Karpas-422 (cell line): ENCODE measurements around the gene PCSK1N. TPM values are rescaled to one million over a fixed set of nuclear protein-coding genes. Genes with fewer than 3 reads are reported as not detected.
"Not testable (repeated sequence)": the region's sequence is repeated elsewhere in the genome, so short reads cannot be mapped to it uniquely, and the experiment has no call there.

Experiments used
- DNase-seq: peaks from one replicate; pipeline ENCODE4 v3.0.0-alpha.2; 2015
- H2AFZ ChIP-seq: fragments of 200-600 bp; sonication (generic); 2 replicates; pipeline ENCODE4 v1.6.1; 2014; ENCODE audit warnings: antibody characterized with exemption, low read length, mixed read lengths
- H3K27ac ChIP-seq: fragments of 200-600 bp; sonication (generic); 2 replicates; pipeline ENCODE4 v1.5.1; 2014; ENCODE audit warnings: mild to moderate bottlenecking, low read length, moderate library complexity
- H3K27me3 ChIP-seq: fragments of 200-600 bp; sonication (generic); 2 replicates; pipeline ENCODE4 v1.6.1; 2014; ENCODE audit warnings: low read length, mixed read lengths
- H3K36me3 ChIP-seq: fragments of 200-600 bp; sonication (generic); 2 replicates; pipeline ENCODE4 v1.6.1; 2014; ENCODE audit warnings: low read length, mixed read lengths; ENCODE audit not compliant: insufficient read depth
- H3K4me1 ChIP-seq: fragments of 200-600 bp; sonication (generic); 2 replicates; pipeline ENCODE4 v1.6.1; 2014; ENCODE audit warnings: mild to moderate bottlenecking, low read length, mixed read lengths
- H3K4me2 ChIP-seq: fragments of 200-600 bp; sonication (generic); 2 replicates; pipeline ENCODE4 v1.6.1; 2014; ENCODE audit warnings: low read length, low read depth, mild to moderate bottlenecking; ENCODE audit not compliant: poor library complexity, severe bottlenecking
- H3K4me3 ChIP-seq: fragments of 200-600 bp; sonication (generic); 2 replicates; pipeline ENCODE4 v1.5.1; 2014; ENCODE audit warnings: mild to moderate bottlenecking, antibody characterized with exemption, low read length, mixed read lengths
- H3K79me2 ChIP-seq: fragments of 200-600 bp; sonication (generic); 2 replicates; pipeline ENCODE4 v1.6.1; 2014; ENCODE audit warnings: mild to moderate bottlenecking, low read length, mixed read lengths
- H3K9ac ChIP-seq: fragments of 200-600 bp; sonication (generic); 2 replicates; pipeline ENCODE4 v1.6.0; 2014; ENCODE audit warnings: low read length
- H3K9me2 ChIP-seq: fragments of 200-600 bp; sonication (generic), shearing (Covaris generic); replicated peaks from 2 replicates; pipeline ENCODE4 v1.6.0; 2014; ENCODE audit warnings: mild to moderate bottlenecking, low read length, moderate library complexity; ENCODE audit not compliant: insufficient read depth
- H3K9me3 ChIP-seq: fragments of 300-700, 200-600 bp; sonication (generic); 2 replicates; pipeline ENCODE4 v1.6.1; 2014; ENCODE audit warnings: low read length, mixed read lengths
- H4K20me1 ChIP-seq: fragments of 200-600 bp; sonication (generic); 2 replicates; pipeline ENCODE4 v1.6.1; 2014; ENCODE audit warnings: mild to moderate bottlenecking, antibody characterized with exemption, low read length, low read depth; ENCODE audit not compliant: insufficient read depth
- total RNA-seq: library from RNA; depleted of rRNA; stranded (reverse); fragments of >200 nt; shearing (Covaris generic); gene quantifications from 2 replicates; pipeline ENCODE4 v1.2.3, GENCODE V29; 2014; ENCODE audit warnings: low replicate concordance; rRNA removed

Gene PCSK1N
- total RNA-seq = not detected in 2 replicates

- H4K20me1 ChIP-seq = no peaks in the 10 kb centered on the region
- H3K4me3 ChIP-seq = no peak within 1 kb of the TSS
- no peaks in the 10 kb centered on the region for H3K36me3 ChIP-seq
- H3K9me2 ChIP-seq = no peaks in the 10 kb centered on the region
- H2AFZ ChIP-seq = no peak within 1 kb of the TSS
- no peaks in the 10 kb centered on the region for H3K4me1 ChIP-seq
- H3K27ac ChIP-seq = no peak within 1 kb of the TSS
- no peak for DNase-seq
- no peaks in the 10 kb centered on the region for H3K79me2 ChIP-seq
- H3K27me3 ChIP-seq = no peaks in the 10 kb centered on the region
- no peak within 1 kb of the TSS for H3K4me2 ChIP-seq
- H3K9ac ChIP-seq = no peak within 1 kb of the TSS
- no peaks in the 10 kb centered on the region for H3K9me3 ChIP-seq
Measured at GRCh38 chrX:48835524-48836329, at the start of gene PCSK1N. Gene PCSK1N (minus strand): TSS chrX:48835610. CDS start chrX:48835532, 78 bp downstream.

GRCh38 chrX:48883729-48884128 is 48.3 kb upstream of the PCSK1N start:
- Histone ChIP-seq H3K27me3 (no peaks in the 10 kb centered on the region), H3K36me3 (no peaks in the 10 kb centered on the region), H3K4me1 (no peaks in the 10 kb centered on the region), H3K79me2 (no peaks in the 10 kb centered on the region), H3K27ac (no peak overlapping the region), H3K9me2 (no peaks in the 10 kb centered on the region), H4K20me1 (no peaks in the 10 kb centered on the region), H3K9ac (no peak overlapping the region), H3K9me3 (no peaks in the 10 kb centered on the region), H3K4me2 (no peak overlapping the region), H2AFZ (no peak overlapping the region), H3K4me3 (no peak overlapping the region)
- no peak for DNase-seq

GRCh38 chrX:48876944-48877343 is 41.5 kb upstream of the PCSK1N start:
- H3K36me3 ChIP-seq = not testable (repeated sequence)

GRCh38 chrX:48872017-48872416 is 36.6 kb upstream of the PCSK1N start:
- not testable (repeated sequence) for H3K27ac ChIP-seq, H3K4me2 ChIP-seq, H3K36me3 ChIP-seq, H2AFZ ChIP-seq, H3K9ac ChIP-seq, H4K20me1 ChIP-seq, H3K79me2 ChIP-seq, H3K9me2 ChIP-seq, H3K4me1 ChIP-seq, DNase-seq, H3K4me3 ChIP-seq, H3K27me3 ChIP-seq, H3K9me3 ChIP-seq

More at GRCh38 chrX:48876944-48877343, 41.5 kb upstream of the PCSK1N start:
- H4K20me1 ChIP-seq, H3K79me2 ChIP-seq, H3K4me3 ChIP-seq, DNase-seq, H3K4me2 ChIP-seq, H3K9me2 ChIP-seq, H3K27ac ChIP-seq, H3K9me3 ChIP-seq, H3K9ac ChIP-seq, H3K4me1 ChIP-seq, H3K27me3 ChIP-seq, H2AFZ ChIP-seq: not testable (repeated sequence)

GRCh38 chrX:48864210-48864609 is 28.8 kb upstream of the PCSK1N start:
- DNase-seq = no peak
- Histone ChIP-seq H3K4me3 (no peak overlapping the region), H2AFZ (no peak overlapping the region), H3K4me1 (no peaks in the 10 kb centered on the region), H3K27me3 (no peaks in the 10 kb centered on the region), H3K4me2 (no peak overlapping the region), H3K9me2 (no peaks in the 10 kb centered on the region), H4K20me1 (no peaks in the 10 kb centered on the region), H3K79me2 (no peaks in the 10 kb centered on the region), H3K27ac (no peak overlapping the region), H3K9ac (no peak overlapping the region), H3K36me3 (no peaks in the 10 kb centered on the region), H3K9me3 (no peaks in the 10 kb centered on the region)

GRCh38 chrX:48854898-48855297 is 19.5 kb upstream of the PCSK1N start:
- no peak overlapping the region for H3K27ac ChIP-seq
- no peak overlapping the region for H2AFZ ChIP-seq
- no peak overlapping the region for H3K4me2 ChIP-seq
- no peaks in the 10 kb centered on the region for H3K36me3 ChIP-seq
- H3K9me3 ChIP-seq = no peaks in the 10 kb centered on the region
- no peak overlapping the region for H3K4me3 ChIP-seq
- no peaks in the 10 kb centered on the region for H3K9me2 ChIP-seq
- peaks cover 8% of the 10 kb centered on the region for H3K4me1 ChIP-seq
- H3K9ac ChIP-seq = no peak overlapping the region
- H3K27me3 ChIP-seq = no peaks in the 10 kb centered on the region
- no peaks in the 10 kb centered on the region for H4K20me1 ChIP-seq
- no peak for DNase-seq
- no peaks in the 10 kb centered on the region for H3K79me2 ChIP-seq

GRCh38 chrX:48854121-48854804 is 18.9 kb upstream of the PCSK1N start:
- not testable (repeated sequence) for H3K9me3 ChIP-seq, H3K9ac ChIP-seq, H3K9me2 ChIP-seq, H3K4me3 ChIP-seq, DNase-seq, H3K79me2 ChIP-seq, H2AFZ ChIP-seq, H3K36me3 ChIP-seq, H3K27ac ChIP-seq, H3K27me3 ChIP-seq, H3K4me1 ChIP-seq, H3K4me2 ChIP-seq, H4K20me1 ChIP-seq

- H3K4me3 ChIP-seq, H3K9ac ChIP-seq, H2AFZ ChIP-seq, H3K27ac ChIP-seq, DNase-seq, H3K9me2 ChIP-seq, H3K79me2 ChIP-seq, H3K27me3 ChIP-seq, H3K9me3 ChIP-seq, H4K20me1 ChIP-seq, H3K36me3 ChIP-seq: not testable (repeated sequence)
- Histone ChIP-seq H3K4me2 (peak overlapping the region; percentile 23), H3K4me1 (peaks cover 13% of the 10 kb centered on the region)
Measured at GRCh38 chrX:48853494-48853893, 18.1 kb upstream of the PCSK1N start.
